Activated naive CD4-positive, alpha-beta T cell treated with anti-CD3 and anti-CD28 coated beads, Interleukin-2, amount 10 ng/mL, durations not matched to agents 7 days and 5 days (primary cell): Measurements from ENCODE around the gene ETS2.

Source experiments
- CTCF ChIA-PET: fragments of 350-600 bp; sonication (Branson Sonifier 250); formaldehyde crosslinking; loops from one replicate; lab custom pipeline; 2021; ENCODE audit warnings: antibody characterized with exemption; lab: Charles Lee
- DNase-seq: peaks from one replicate; pipeline ENCODE4 v3.0.0-alpha.2; 2020
- H3K27ac Mint-ChIP-seq: one replicate; pipeline ENCODE4 v1.8.0; 2021; ENCODE audit warnings: mild to moderate bottlenecking, moderate library complexity, mixed read lengths
- H3K27me3 Mint-ChIP-seq: one replicate; pipeline ENCODE4 v1.8.0; 2021; ENCODE audit warnings: mild to moderate bottlenecking, mixed read lengths
- H3K36me3 Mint-ChIP-seq: one replicate; pipeline ENCODE4 v1.8.0; 2021; ENCODE audit warnings: mixed read lengths
- H3K4me1 Mint-ChIP-seq: one replicate; pipeline ENCODE4 v1.8.0; 2021; ENCODE audit warnings: mixed read lengths
- H3K4me3 Mint-ChIP-seq: one replicate; pipeline ENCODE4 v1.8.0; 2021; ENCODE audit warnings: mild to moderate bottlenecking, moderate library complexity, mixed read lengths
- H3K9me3 Mint-ChIP-seq: one replicate; pipeline ENCODE4 v1.8.0; 2021; ENCODE audit warnings: mixed read lengths

Gene ETS2

GRCh38 chr21:38852278-38852677 is 46.5 kb downstream of the ETS2 start:
- no peak overlapping the region for H3K27ac Mint-ChIP-seq
- no peaks in the 10 kb centered on the region for H3K36me3 Mint-ChIP-seq
- H3K4me3 Mint-ChIP-seq = no peak overlapping the region
- no peaks in the 10 kb centered on the region for H3K9me3 Mint-ChIP-seq
- no peak for DNase-seq
- peaks cover 12% of the 10 kb centered on the region for H3K27me3 Mint-ChIP-seq
- H3K4me1 Mint-ChIP-seq = no peaks in the 10 kb centered on the region
- CTCF ChIA-PET = interaction anchor here (0.6 kb wide), 1 partner anchor 105 kb away, joined by 3 read pairs; no protein-coding TSS in a partner anchor

GRCh38 chr21:38852708-38853107 is 47.0 kb downstream of the ETS2 start:
- H3K4me3 Mint-ChIP-seq = no peak overlapping the region
- H3K27ac Mint-ChIP-seq = no peak overlapping the region
- peaks cover 12% of the 10 kb centered on the region for H3K27me3 Mint-ChIP-seq
- no peak for DNase-seq
- H3K4me1 Mint-ChIP-seq = no peaks in the 10 kb centered on the region
- no peaks in the 10 kb centered on the region for H3K36me3 Mint-ChIP-seq
- H3K9me3 Mint-ChIP-seq = no peaks in the 10 kb centered on the region
- CTCF ChIA-PET = interaction anchor here (0.6 kb wide), 1 partner anchor 105 kb away, joined by 3 read pairs; no protein-coding TSS in a partner anchor

GRCh38 chr21:38853421-38853919 is 47.7 kb downstream of the ETS2 start:
- DNase-seq = no peak
- Mint-ChIP-seq H3K36me3 (no peaks in the 10 kb centered on the region), H3K27me3 (peaks cover 12% of the 10 kb centered on the region), H3K27ac (no peak overlapping the region), H3K9me3 (no peaks in the 10 kb centered on the region), H3K4me1 (no peaks in the 10 kb centered on the region), H3K4me3 (no peak overlapping the region)
- CTCF ChIA-PET = no interaction called here

- CTCF ChIA-PET = no interaction called here
- H3K27ac Mint-ChIP-seq = no peak overlapping the region
- H3K36me3 Mint-ChIP-seq = no peaks in the 10 kb centered on the region
- H3K4me1 Mint-ChIP-seq = no peaks in the 10 kb centered on the region
- H3K9me3 Mint-ChIP-seq = no peaks in the 10 kb centered on the region
- H3K27me3 Mint-ChIP-seq = peaks cover 8% of the 10 kb centered on the region
- DNase-seq = no peak
- H3K4me3 Mint-ChIP-seq = no peak overlapping the region
Observed at GRCh38 chr21:38857152-38857825, 51.6 kb downstream of the ETS2 start.

GRCh38 chr21:38858026-38858811 is 52.5 kb downstream of the ETS2 start:
- no peak for DNase-seq
- no peaks in the 10 kb centered on the region for H3K36me3 Mint-ChIP-seq
- no peaks in the 10 kb centered on the region for H3K9me3 Mint-ChIP-seq
- no peaks in the 10 kb centered on the region for H3K4me1 Mint-ChIP-seq
- no peak overlapping the region for H3K4me3 Mint-ChIP-seq
- CTCF ChIA-PET = no interaction called here
- no peak overlapping the region for H3K27ac Mint-ChIP-seq
- H3K27me3 Mint-ChIP-seq = peaks cover 9% of the 10 kb centered on the region

GRCh38 chr21:38858812-38859205 is 53.1 kb downstream of the ETS2 start:
- Mint-ChIP-seq H3K4me1 (no peaks in the 10 kb centered on the region), H3K36me3 (no peaks in the 10 kb centered on the region), H3K27ac (no peak overlapping the region), H3K9me3 (no peaks in the 10 kb centered on the region), H3K27me3 (peaks cover 7% of the 10 kb centered on the region), H3K4me3 (no peak overlapping the region)
- no peak for DNase-seq
- CTCF ChIA-PET = no interaction called here

DNA sequence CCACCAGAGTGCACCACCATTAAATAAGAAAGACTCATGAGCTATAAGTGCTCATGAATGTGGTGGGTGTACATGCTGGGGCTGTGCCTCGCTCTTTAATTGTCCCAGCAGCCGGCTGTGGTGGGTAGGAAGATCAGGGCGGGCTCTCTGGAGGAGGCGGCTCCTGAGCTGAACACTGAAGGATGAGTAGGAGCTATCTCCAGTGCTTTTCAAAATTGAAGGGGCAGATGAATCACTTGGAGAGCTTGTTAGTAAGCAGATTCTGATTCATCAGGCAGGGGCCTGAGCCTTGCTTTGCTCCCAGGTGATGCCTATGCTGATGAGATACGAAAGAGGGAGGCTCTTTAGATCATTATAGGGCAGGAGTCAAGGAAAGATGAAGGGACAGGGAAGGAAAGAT is 54.1 kb downstream of the ETS2 start:
- H3K27ac Mint-ChIP-seq = no peak overlapping the region
- CTCF ChIA-PET = no interaction called here
- no peaks in the 10 kb centered on the region for H3K4me1 Mint-ChIP-seq
- no peaks in the 10 kb centered on the region for H3K9me3 Mint-ChIP-seq
- DNase-seq = no peak
- H3K27me3 Mint-ChIP-seq = peaks cover 18% of the 10 kb centered on the region
- no peaks in the 10 kb centered on the region for H3K36me3 Mint-ChIP-seq
- H3K4me3 Mint-ChIP-seq = no peak overlapping the region

- no peak overlapping the region for H3K27ac Mint-ChIP-seq
- peaks cover 20% of the 10 kb centered on the region for H3K27me3 Mint-ChIP-seq
- H3K36me3 Mint-ChIP-seq = no peaks in the 10 kb centered on the region
- H3K4me1 Mint-ChIP-seq = no peaks in the 10 kb centered on the region
- no peak overlapping the region for H3K4me3 Mint-ChIP-seq
- no peaks in the 10 kb centered on the region for H3K9me3 Mint-ChIP-seq
- CTCF ChIA-PET = no interaction called here
- no peak for DNase-seq
Observed at GRCh38 chr21:38861056-38861455, 55.3 kb downstream of the ETS2 start.

GRCh38 chr21:38861989-38862683 is 56.4 kb downstream of the ETS2 start:
- Mint-ChIP-seq H3K36me3 (no peaks in the 10 kb centered on the region), H3K4me1 (no peaks in the 10 kb centered on the region), H3K27ac (no peak overlapping the region), H3K4me3 (no peak overlapping the region), H3K27me3 (peaks cover 20% of the 10 kb centered on the region), H3K9me3 (no peaks in the 10 kb centered on the region)
- CTCF ChIA-PET = no interaction called here
- DNase-seq = no peak

GRCh38 chr21:38863291-38863690 is 57.6 kb downstream of the ETS2 start:
- DNase-seq = no peak
- CTCF ChIA-PET = no interaction called here
- Mint-ChIP-seq H3K4me3 (no peak overlapping the region), H3K9me3 (no peaks in the 10 kb centered on the region), H3K27ac (no peak overlapping the region), H3K27me3 (peaks cover 21% of the 10 kb centered on the region), H3K36me3 (no peaks in the 10 kb centered on the region), H3K4me1 (no peaks in the 10 kb centered on the region)

DNA sequence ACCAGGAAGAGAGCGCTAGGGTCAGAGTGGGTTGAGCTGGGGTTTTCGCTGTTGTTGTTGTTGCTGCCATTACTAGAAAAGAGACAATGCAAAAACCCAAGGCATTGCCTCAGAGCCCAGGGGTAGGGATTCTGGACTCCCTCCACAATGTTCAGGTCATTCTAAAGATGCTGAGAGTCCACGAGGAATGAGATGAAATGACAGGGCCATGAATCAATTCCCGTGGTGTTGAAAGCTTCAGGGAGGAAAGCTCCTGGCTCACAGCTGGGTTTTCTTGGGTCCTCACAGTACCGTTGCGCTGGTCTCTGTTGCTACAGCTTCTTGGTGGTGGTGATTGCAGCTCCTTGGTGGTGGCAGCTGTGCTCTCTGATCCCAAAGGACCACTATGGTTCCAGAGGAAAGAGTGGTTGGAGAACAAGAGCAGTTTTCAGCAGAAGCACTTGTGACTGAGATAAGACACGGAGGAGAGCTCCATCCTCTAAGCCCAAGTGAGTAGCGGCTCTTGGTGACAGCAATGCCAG is 58.2 kb downstream of the ETS2 start:
- CTCF ChIA-PET = no interaction called here
- H3K27ac Mint-ChIP-seq = no peak overlapping the region
- no peak for DNase-seq
- no peak overlapping the region for H3K4me3 Mint-ChIP-seq
- H3K36me3 Mint-ChIP-seq = no peaks in the 10 kb centered on the region
- no peaks in the 10 kb centered on the region for H3K9me3 Mint-ChIP-seq
- peaks cover 24% of the 10 kb centered on the region for H3K27me3 Mint-ChIP-seq
- H3K4me1 Mint-ChIP-seq = no peaks in the 10 kb centered on the region

GRCh38 chr21:38864964-38865363 is 59.2 kb downstream of the ETS2 start:
- H3K27ac Mint-ChIP-seq = no peak overlapping the region
- no peak for DNase-seq
- H3K4me3 Mint-ChIP-seq = no peak overlapping the region
- CTCF ChIA-PET = no interaction called here
- H3K36me3 Mint-ChIP-seq = no peaks in the 10 kb centered on the region
- H3K4me1 Mint-ChIP-seq = no peaks in the 10 kb centered on the region
- H3K27me3 Mint-ChIP-seq = peaks cover 28% of the 10 kb centered on the region
- H3K9me3 Mint-ChIP-seq = no peaks in the 10 kb centered on the region

DNA sequence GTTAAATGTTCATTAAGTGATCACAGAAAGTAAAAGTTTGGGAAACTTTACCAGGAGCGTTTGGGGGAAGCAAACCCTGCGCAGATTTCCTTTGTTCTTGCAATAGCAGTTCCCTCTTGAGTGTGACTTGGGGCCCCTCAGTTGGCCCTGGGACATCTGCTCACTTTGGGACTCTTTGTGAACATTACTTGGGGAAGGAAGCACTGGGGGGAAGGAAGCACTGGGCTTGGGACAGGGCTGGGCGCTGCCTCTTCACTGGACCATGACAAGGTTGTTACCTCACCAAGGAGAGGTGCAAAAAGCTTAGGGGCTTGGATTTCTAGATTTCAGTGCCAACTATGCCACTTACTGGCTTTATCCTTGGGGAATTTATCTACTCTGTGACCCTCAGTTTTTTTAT is 63.5 kb downstream of the ETS2 start:
- no peaks in the 10 kb centered on the region for H3K4me1 Mint-ChIP-seq
- DNase-seq = no peak
- no peaks in the 10 kb centered on the region for H3K36me3 Mint-ChIP-seq
- no peak overlapping the region for H3K4me3 Mint-ChIP-seq
- H3K27ac Mint-ChIP-seq = no peak overlapping the region
- CTCF ChIA-PET = no interaction called here
- H3K9me3 Mint-ChIP-seq = no peaks in the 10 kb centered on the region
- H3K27me3 Mint-ChIP-seq = peaks cover 25% of the 10 kb centered on the region

DNA sequence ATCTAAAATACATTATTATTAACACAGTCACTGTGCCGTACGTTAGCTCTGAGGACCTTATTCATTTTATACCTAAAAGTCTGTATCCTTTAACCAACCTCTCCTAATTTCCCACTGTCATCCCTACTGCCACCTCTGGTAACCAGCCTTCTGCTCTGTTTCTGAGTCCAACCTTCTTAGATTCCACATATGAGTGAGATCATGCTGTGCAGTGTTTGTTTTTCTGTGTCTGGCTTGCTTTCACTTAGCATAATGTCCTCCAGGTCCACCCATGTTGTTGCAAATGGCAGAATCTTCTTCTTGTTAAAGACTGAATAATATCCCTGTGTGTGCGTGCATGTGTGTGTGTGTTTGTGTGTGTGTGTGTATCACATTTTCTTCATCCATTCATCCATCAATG is 64.2 kb downstream of the ETS2 start:
- CTCF ChIA-PET = interaction anchor here (1.4 kb wide), 1 partner anchor 10 kb away, joined by 4 read pairs; no protein-coding TSS in a partner anchor
- H3K4me1 Mint-ChIP-seq = no peaks in the 10 kb centered on the region
- no peak for DNase-seq
- no peaks in the 10 kb centered on the region for H3K36me3 Mint-ChIP-seq
- H3K9me3 Mint-ChIP-seq = no peaks in the 10 kb centered on the region
- no peak overlapping the region for H3K4me3 Mint-ChIP-seq
- H3K27ac Mint-ChIP-seq = no peak overlapping the region
- H3K27me3 Mint-ChIP-seq = peaks cover 18% of the 10 kb centered on the region
